Cardiac fibroblast (primary cell): Measurements from ENCODE around the gene UBE2D4.

Source experiments
- DNase-seq, 2 donors: peaks; one replicate each; pipeline versions ENCODE4 v3.0.0 to v3.0.0-alpha.2; 2010; ENCODE audit warnings: low read depth in 2 of 2
- H3K4me3 ChIP-seq, 2 donors: replicated peaks in 1 of 2; 1 replicate in 1 of 2; 2 replicates in 1 of 2; pipeline ENCODE4 v1.5.1; 2011; ENCODE audit warnings: low read depth in 2 of 2, low read length in 2 of 2, mild to moderate bottlenecking in 2 of 2, moderate library complexity in 1 of 2
- CTCF ChIP-seq: IDR thresholded peaks from one replicate; pipeline ENCODE4 v1.5.1; 2011; ENCODE audit warnings: low read depth, mild to moderate bottlenecking, low read length, inconsistent platforms

The UBE2D4 gene

GRCh38 chr7:43933902-43934560 is 7.8 kb downstream of the UBE2D4 start:
- H3K4me3 ChIP-seq: no peak overlapping the region
- peak in 1 of 2 donors; percentile 17 for DNase-seq
- TF ChIP-seq CTCF: no peak

- TF ChIP-seq CTCF: no peak
- no peak overlapping the region for H3K4me3 ChIP-seq
- DNase-seq: no peak
These were observed 11.2 kb downstream of the UBE2D4 start for GRCh38 chr7:43937444-43937843.

GRCh38 chr7:43938892-43939482 is 12.8 kb downstream of the UBE2D4 start:
- no peak for DNase-seq
- no peak overlapping the region for H3K4me3 ChIP-seq
- TF ChIP-seq CTCF: no peak

- no peak for TF ChIP-seq CTCF
- DNase-seq: no peak
- no peak overlapping the region for H3K4me3 ChIP-seq
These were observed 16.0 kb downstream of the UBE2D4 start for GRCh38 chr7:43942250-43942649.

- DNase-seq: no peak
- no peak for TF ChIP-seq CTCF
- no peak overlapping the region for H3K4me3 ChIP-seq
These were observed 16.8 kb downstream of the UBE2D4 start for GRCh38 chr7:43942997-43943396.

GRCh38 chr7:43943417-43944187 is 17.4 kb downstream of the UBE2D4 start:
- TF ChIP-seq CTCF: no peak
- DNase-seq: no peak
- no peak overlapping the region for H3K4me3 ChIP-seq
